Fibroblast of lung (primary cell): ENCODE data around the gene HTR1D. TPM values are rescaled to one million over a fixed set of nuclear protein-coding genes. Genes with fewer than 3 reads are reported as not detected.
"Not testable (repeated sequence)": the region's sequence is repeated elsewhere in the genome, so short reads cannot be mapped to it uniquely, and the experiment has no call there.

Source experiments
- DNase-seq, 2 donors: peaks; one replicate each; pipeline versions ENCODE4 v3.0.0 to v3.0.0-alpha.2; 2010; ENCODE audit warnings: low read depth in 2 of 2
- H2AFZ ChIP-seq: 2 replicates; pipeline ENCODE4 v1.5.1; 2012; ENCODE audit warnings: low read length, control low read depth, inconsistent platforms
- H3K27ac ChIP-seq: 2 replicates; pipeline ENCODE4 v1.5.1; 2011; ENCODE audit warnings: low read length, control low read depth; ENCODE audit not compliant: insufficient read depth
- H3K27me3 ChIP-seq: 2 replicates; pipeline ENCODE4 v1.5.1; 2011; ENCODE audit warnings: mild to moderate bottlenecking, low read length; ENCODE audit not compliant: control insufficient read depth, insufficient read depth
- H3K36me3 ChIP-seq: 2 replicates; pipeline ENCODE4 v1.5.1; 2011; ENCODE audit warnings: low read length; ENCODE audit not compliant: control insufficient read depth, insufficient read depth
- H3K4me1 ChIP-seq: 2 replicates; pipeline ENCODE4 v1.5.1; 2011; ENCODE audit warnings: low read length; ENCODE audit not compliant: control insufficient read depth, insufficient read depth; ENCODE audit errors: extremely low read depth
- H3K4me2 ChIP-seq: 2 replicates; pipeline ENCODE4 v1.5.1; 2011; ENCODE audit warnings: low read length, control low read depth; ENCODE audit not compliant: insufficient read depth; ENCODE audit errors: extremely low read depth
- H3K4me3 ChIP-seq, 4 experiments: fragments of 200-600 bp in 1 of 4; sonication (generic) in 1 of 4; replicated peaks in 1 of 4; 2 replicates each; pipeline ENCODE4 v1.5.1; 2011 to 2016; ENCODE audit warnings: low read length in 4 of 4, low read depth in 3 of 4, mild to moderate bottlenecking in 3 of 4, control low read depth in 2 of 4, inconsistent platforms in 1 of 4, mixed read lengths in 1 of 4; ENCODE audit not compliant: insufficient read depth in 1 of 4; ENCODE audit errors: control extremely low read depth in 1 of 4
- H3K79me2 ChIP-seq: 2 replicates; pipeline ENCODE4 v1.5.1; 2012; ENCODE audit warnings: mild to moderate bottlenecking, low read length, inconsistent platforms; ENCODE audit not compliant: control insufficient read depth, insufficient read depth
- H3K9ac ChIP-seq: 2 replicates; pipeline ENCODE4 v1.5.1; 2011; ENCODE audit warnings: mild to moderate bottlenecking, low read length, control low read depth; ENCODE audit not compliant: insufficient read depth
- H3K9me3 ChIP-seq: 2 replicates; pipeline ENCODE4 v1.5.1; 2012; ENCODE audit warnings: low read depth, low read length; ENCODE audit not compliant: control insufficient read depth, insufficient read depth
- H4K20me1 ChIP-seq: 2 replicates; pipeline ENCODE4 v1.5.1; 2011; ENCODE audit warnings: low read length; ENCODE audit not compliant: control insufficient read depth, insufficient read depth; ENCODE audit errors: extremely low read depth
- CTCF ChIP-seq, 2 donors: IDR thresholded peaks in 1 of 2; conservative IDR thresholded peaks in 1 of 2; 1 replicate in 1 of 2; 2 replicates in 1 of 2; pipeline ENCODE4 v1.5.1; 2011 to 2012; ENCODE audit warnings: low read length in 2 of 2, control low read depth in 1 of 2, inconsistent platforms in 1 of 2, low read depth in 1 of 2, mild to moderate bottlenecking in 1 of 2
- EZH2 ChIP-seq: IDR thresholded peaks from 2 replicates; pipeline ENCODE4 v1.5.1; 2012; ENCODE audit warnings: low read length, control low read depth, mild to moderate bottlenecking; ENCODE audit errors: missing control alignments
- polyA plus RNA-seq, 2 donors: library from polyadenylated mRNA; depleted of rRNA in 1 of 2; stranded (reverse) in 1 of 2; unstranded in 1 of 2; fragments of >200 nt; gene quantifications; 2 replicates each; pipeline ENCODE4 v1.2.1, GENCODE V29; 2011 to 2012; ENCODE audit warnings: missing spikeins in 1 of 2
- total RNA-seq: library from RNA; depleted of rRNA; stranded (reverse); fragments of >200 nt; gene quantifications from 2 replicates; pipeline ENCODE4 v1.2.1, GENCODE V29; 2014

HTR1D gene
- total and polyA plus RNA-seq, 2 donors (not counting 1 experiment from before 2014, with no cell fraction given), result not detected

DNA sequence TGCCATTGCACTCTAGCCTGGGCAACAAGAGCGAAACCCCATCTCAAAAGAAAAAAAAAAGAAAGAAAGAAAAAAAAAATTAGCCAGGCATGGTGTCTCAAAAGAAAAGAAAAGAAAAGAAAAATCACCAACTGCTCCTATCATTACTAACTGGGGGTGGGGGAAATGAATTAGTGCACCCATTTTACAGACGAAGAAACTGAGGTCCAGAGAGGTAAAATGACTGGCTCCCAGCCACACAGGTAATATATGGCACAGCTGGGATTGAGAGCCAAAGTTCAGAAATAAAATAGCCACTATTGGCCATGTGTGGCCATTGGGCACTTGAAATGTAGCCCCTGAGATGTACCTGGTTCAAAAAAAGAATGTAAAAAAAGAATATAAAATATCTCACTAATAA is 8.8 kb downstream of the HTR1D start:
- no peak for TF ChIP-seq EZH2
- no peak for TF ChIP-seq CTCF (conservative IDR thresholded peaks at IDR 0.05 in 1 of 2, IDR thresholded peaks at IDR 0.05 in 1 of 2; ENCODE audit: low read depth in 1 of 2, low read length in 2 of 2)
- no peaks in the 10 kb centered on the region for H3K36me3 ChIP-seq
- no peaks in the 10 kb centered on the region for H4K20me1 ChIP-seq
- peaks cover 11% of the 10 kb centered on the region for H3K27me3 ChIP-seq
- no peaks in the 10 kb centered on the region for H3K79me2 ChIP-seq
- H3K4me1 ChIP-seq, result no peaks in the 10 kb centered on the region
- no peak overlapping the region for H3K4me2 ChIP-seq
- no peak overlapping the region for H3K9ac ChIP-seq
- H3K9me3 ChIP-seq, result no peaks in the 10 kb centered on the region
- no peak for DNase-seq
- no peak overlapping the region for H3K27ac ChIP-seq
- H2AFZ ChIP-seq, result no peak overlapping the region
- no peak overlapping the region for H3K4me3 ChIP-seq

- H2AFZ ChIP-seq, H3K9me3 ChIP-seq, H3K4me2 ChIP-seq, H3K79me2 ChIP-seq, H3K27ac ChIP-seq, H4K20me1 ChIP-seq, H3K9ac ChIP-seq, DNase-seq, H3K4me1 ChIP-seq, H3K36me3 ChIP-seq, H3K4me3 ChIP-seq: not testable (repeated sequence)
- H3K27me3 ChIP-seq, result peaks cover 11% of the 10 kb centered on the region
Measured at GRCh38 chr1:23207733-23208132, 9.6 kb downstream of the HTR1D start.

- H3K27me3 ChIP-seq, result no peaks in the 10 kb centered on the region
- no peaks in the 10 kb centered on the region for H3K79me2 ChIP-seq
- no peaks in the 10 kb centered on the region for H3K4me1 ChIP-seq
- no peak for TF ChIP-seq EZH2
- no peak for TF ChIP-seq CTCF (conservative IDR thresholded peaks at IDR 0.05 in 1 of 2, IDR thresholded peaks at IDR 0.05 in 1 of 2; ENCODE audit: low read depth in 1 of 2, low read length in 2 of 2)
- H3K36me3 ChIP-seq, result no peaks in the 10 kb centered on the region
- H3K9me3 ChIP-seq, result no peaks in the 10 kb centered on the region
- peak; percentile 24 to 71 for DNase-seq
- no peak overlapping the region for H2AFZ ChIP-seq
- no peak overlapping the region for H3K27ac ChIP-seq
- H3K4me3 ChIP-seq, result no peak overlapping the region
- H4K20me1 ChIP-seq, result no peaks in the 10 kb centered on the region
- no peak overlapping the region for H3K9ac ChIP-seq
- no peak overlapping the region for H3K4me2 ChIP-seq
Measured at GRCh38 chr1:23202263-23202749, 15.0 kb downstream of the HTR1D start.
